ENCODE measurements around the gene OR6F1.
"Not testable (repeated sequence)": the region's sequence is repeated elsewhere in the genome, so short reads cannot be mapped to it uniquely, and the experiment has no call there.

Gene OR6F1

GRCh38 chr1:247716546-247716945 is at the start of gene OR6F1:
Gene OR6F1, minus strand, starts transcription at chr1:247716646. Its CDS starts 3,891 bp downstream, at chr1:247712755.
- in situ Hi-C loops (cut with HindIII; ENCODE audit: low sequenced_read_pairs), result no loop called here

GRCh38 chr1:247760456-247760855 is 44.0 kb upstream of the OR6F1 start, which contains the start of gene OR1C1:
Gene OR1C1, minus strand, starts transcription at chr1:247760556. Its CDS starts 2,150 bp downstream, at chr1:247758406.
- in situ Hi-C loops (cut with HindIII; ENCODE audit: low sequenced_read_pairs), result no loop called here

GRCh38 chr1:247754311-247754710 is 37.9 kb upstream of the OR6F1 start:
- in situ Hi-C loops (cut with HindIII; ENCODE audit: low sequenced_read_pairs), result not testable (repeated sequence)

GRCh38 chr1:247749870-247750269 is 33.4 kb upstream of the OR6F1 start:
- in situ Hi-C loops (cut with HindIII; ENCODE audit: low sequenced_read_pairs), result no loop called here

GRCh38 chr1:247748041-247748440 is 31.6 kb upstream of the OR6F1 start, which contains the start of gene OR14A2:
Gene OR14A2, minus strand, starts transcription at chr1:247748141.
- in situ Hi-C loops (cut with HindIII; ENCODE audit: low sequenced_read_pairs), result no loop called here

GRCh38 chr1:247747616-247748015 is 31.2 kb upstream of the OR6F1 start:
- in situ Hi-C loops (cut with HindIII; ENCODE audit: low sequenced_read_pairs), result no loop called here

GRCh38 chr1:247746391-247746935 is 30.0 kb upstream of the OR6F1 start:
- in situ Hi-C loops (cut with HindIII; ENCODE audit: low sequenced_read_pairs), result no loop called here

GRCh38 chr1:247742215-247742760 is 25.8 kb upstream of the OR6F1 start:
- in situ Hi-C loops (cut with HindIII; ENCODE audit: low sequenced_read_pairs), result not testable (repeated sequence)

- in situ Hi-C loops (cut with HindIII; ENCODE audit: low sequenced_read_pairs), result no loop called here
These were observed 25.3 kb upstream of the OR6F1 start for GRCh38 chr1:247741756-247742155.

GRCh38 chr1:247740721-247741120 is 24.3 kb upstream of the OR6F1 start:
- in situ Hi-C loops (cut with HindIII; ENCODE audit: low sequenced_read_pairs), result no loop called here

GRCh38 chr1:247738315-247738714 is 21.9 kb upstream of the OR6F1 start, which contains the start of gene OR14K1:
Gene OR14K1, plus strand, starts transcription at chr1:247738615. Its CDS starts 0 bp downstream, at chr1:247738615.
- in situ Hi-C loops (cut with HindIII; ENCODE audit: low sequenced_read_pairs), result no loop called here

- in situ Hi-C loops (cut with HindIII; ENCODE audit: low sequenced_read_pairs), result no loop called here
These were observed 4.8 kb upstream of the OR6F1 start for GRCh38 chr1:247721222-247721621.

GRCh38 chr1:247713753-247714152 is 2.7 kb downstream of the OR6F1 start:
- in situ Hi-C loops (cut with HindIII; ENCODE audit: low sequenced_read_pairs), result no loop called here

- in situ Hi-C loops (cut with HindIII; ENCODE audit: low sequenced_read_pairs), result not testable (repeated sequence)
These were observed 5.8 kb downstream of the OR6F1 start for GRCh38 chr1:247710681-247711080.

- in situ Hi-C loops (cut with HindIII; ENCODE audit: low sequenced_read_pairs), result no loop called here
These were observed 15.1 kb downstream of the OR6F1 start for GRCh38 chr1:247701338-247701737.

- in situ Hi-C loops (cut with HindIII; ENCODE audit: low sequenced_read_pairs), result no loop called here
These were observed 35.1 kb downstream of the OR6F1 start for GRCh38 chr1:247681288-247681897.

- in situ Hi-C loops (cut with HindIII; ENCODE audit: low sequenced_read_pairs), result no loop called here
These were observed 36.3 kb downstream of the OR6F1 start for GRCh38 chr1:247680171-247680570.

- in situ Hi-C loops (cut with HindIII; ENCODE audit: low sequenced_read_pairs), result no loop called here
These were observed 36.8 kb downstream of the OR6F1 start, which contains the start of gene OR13G1 for GRCh38 chr1:247679639-247680038. Gene OR13G1, minus strand, starts transcription at chr1:247679739. Its CDS starts 6,698 bp downstream, at chr1:247673041.

GRCh38 chr1:247669225-247669624 is 47.2 kb downstream of the OR6F1 start:
- in situ Hi-C loops (cut with HindIII; ENCODE audit: low sequenced_read_pairs), result no loop called here

Measured in endothelial cell of hepatic sinusoid (primary cell).